HG02885 (cell line): ENCODE results near the gene SUSD4.

Source experiments
- ATAC-seq: cut with Tn5 transposase; IDR thresholded peaks from one replicate; pipeline ENCODE4 v1.9.1; 2021; ENCODE audit warnings: mild to moderate bottlenecking; ENCODE audit not compliant: unreplicated experiment, poor library complexity

The SUSD4 gene

DNA sequence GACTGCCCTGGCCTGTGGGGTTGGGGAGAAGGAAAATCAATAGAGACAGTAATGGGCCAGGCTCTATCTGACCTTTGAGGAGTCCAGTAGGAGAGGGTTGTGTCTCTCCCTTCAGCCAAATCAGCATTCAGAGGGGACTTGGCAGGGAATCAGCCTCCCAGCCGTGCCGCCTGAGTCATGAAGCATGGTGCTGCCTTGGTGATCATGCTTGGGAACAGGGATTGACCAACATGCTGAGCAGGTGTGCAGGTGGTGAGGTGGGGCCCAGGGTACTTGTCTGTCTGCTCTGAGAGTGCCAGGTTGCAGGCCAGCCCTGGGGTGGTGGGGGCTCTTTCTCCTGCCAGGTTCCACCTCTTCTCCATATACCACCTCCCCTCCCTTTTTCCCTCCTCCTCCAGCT is 162.0 kb downstream of the SUSD4 start:
- no peak for ATAC-seq

DNA sequence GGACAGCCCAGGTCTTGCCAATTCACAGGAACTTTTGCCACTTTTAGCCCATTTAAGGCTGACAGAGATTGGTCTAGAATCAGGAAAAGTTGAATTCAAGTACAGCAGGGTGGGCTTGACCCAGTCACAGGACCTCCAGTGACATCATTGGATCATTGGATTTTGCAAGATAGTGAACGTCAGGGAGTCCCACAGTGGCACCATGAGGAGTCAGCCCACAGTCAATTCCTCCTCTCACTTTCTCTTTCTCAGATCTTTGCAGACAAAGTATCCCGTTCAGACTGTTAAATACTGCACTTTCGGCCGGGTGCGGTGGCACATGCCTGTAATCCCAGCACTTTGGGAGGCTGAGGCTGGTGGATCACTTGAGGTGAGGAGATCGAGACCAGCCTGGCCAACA is 163.1 kb downstream of the SUSD4 start:
- no peak for ATAC-seq

DNA sequence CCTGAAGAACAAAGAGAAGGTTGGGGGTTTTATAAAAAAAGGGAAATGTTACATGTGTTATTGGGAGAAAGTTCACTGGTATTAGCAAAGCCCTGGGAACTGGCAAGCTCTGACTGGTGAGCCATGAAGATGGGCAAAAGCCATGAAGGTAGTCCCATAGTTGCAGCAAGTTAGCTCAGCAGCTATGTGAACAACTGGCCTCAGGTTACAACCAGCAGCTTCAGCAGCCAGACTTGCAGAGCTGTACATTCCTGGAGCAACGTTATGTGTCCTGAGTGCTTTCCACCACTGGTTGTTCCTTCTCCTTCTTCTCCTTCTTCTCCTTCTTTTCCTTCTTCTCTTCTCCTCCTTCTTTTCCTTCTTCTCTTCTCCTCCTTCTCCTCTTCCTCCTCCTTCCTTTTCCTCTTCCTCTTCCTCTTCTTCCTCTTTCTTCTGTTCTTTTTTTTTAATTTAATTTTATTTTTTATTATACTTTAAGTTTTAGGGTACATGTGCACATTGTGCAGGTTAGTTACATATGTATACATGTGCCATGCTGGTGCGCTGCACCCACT is 164.8 kb downstream of the SUSD4 start:
- no peak for ATAC-seq

DNA sequence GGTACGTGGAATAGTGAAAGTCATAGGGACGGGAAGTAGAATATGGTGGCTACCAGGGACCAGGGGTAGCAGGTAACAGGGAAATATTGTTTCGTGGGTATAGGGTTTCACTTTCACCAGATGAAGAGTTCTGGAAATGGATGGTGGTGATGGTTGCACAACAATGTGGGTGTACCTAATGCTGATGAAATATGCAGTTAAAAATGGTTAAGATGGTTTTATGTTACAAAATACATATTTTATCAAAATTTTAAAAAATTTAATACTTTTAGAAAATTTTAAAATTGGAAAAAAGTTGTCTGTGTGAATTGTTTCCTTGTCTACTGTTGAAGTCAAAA is 165.4 kb downstream of the SUSD4 start:
- ATAC-seq, result no peak

DNA sequence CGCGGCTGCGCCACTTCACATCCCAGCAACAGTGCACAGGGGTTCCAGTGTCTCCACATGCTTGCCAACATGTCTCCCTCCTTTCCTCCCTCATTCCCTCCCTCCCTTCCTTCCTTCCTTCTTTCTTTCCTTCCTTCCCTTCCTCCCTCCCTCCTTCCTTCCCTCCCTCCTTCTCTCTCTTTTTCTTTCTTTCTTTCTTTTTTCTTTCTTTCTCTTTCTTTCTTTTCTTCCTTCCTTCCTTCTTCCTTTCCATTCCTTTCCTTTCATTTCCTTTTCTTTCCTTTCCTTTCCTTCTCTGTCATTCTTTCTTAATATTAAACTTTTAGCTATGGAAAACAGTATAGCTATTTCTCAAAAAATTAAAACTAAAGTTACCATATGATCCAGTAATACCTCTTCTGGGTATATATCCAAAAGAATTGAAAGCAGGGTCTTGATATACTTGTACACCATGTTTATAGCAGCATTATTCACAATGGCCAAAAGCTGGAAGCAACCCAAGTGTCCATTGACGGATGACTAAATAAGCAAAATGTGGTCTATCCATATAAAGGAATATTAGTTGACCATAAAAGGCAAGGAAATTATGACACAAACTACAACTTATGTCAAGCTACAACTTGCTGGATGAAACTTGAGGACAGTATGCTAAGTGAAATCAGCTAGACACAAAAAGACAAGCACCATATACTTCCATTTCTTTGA is 165.9 kb downstream of the SUSD4 start:
- no peak for ATAC-seq

DNA sequence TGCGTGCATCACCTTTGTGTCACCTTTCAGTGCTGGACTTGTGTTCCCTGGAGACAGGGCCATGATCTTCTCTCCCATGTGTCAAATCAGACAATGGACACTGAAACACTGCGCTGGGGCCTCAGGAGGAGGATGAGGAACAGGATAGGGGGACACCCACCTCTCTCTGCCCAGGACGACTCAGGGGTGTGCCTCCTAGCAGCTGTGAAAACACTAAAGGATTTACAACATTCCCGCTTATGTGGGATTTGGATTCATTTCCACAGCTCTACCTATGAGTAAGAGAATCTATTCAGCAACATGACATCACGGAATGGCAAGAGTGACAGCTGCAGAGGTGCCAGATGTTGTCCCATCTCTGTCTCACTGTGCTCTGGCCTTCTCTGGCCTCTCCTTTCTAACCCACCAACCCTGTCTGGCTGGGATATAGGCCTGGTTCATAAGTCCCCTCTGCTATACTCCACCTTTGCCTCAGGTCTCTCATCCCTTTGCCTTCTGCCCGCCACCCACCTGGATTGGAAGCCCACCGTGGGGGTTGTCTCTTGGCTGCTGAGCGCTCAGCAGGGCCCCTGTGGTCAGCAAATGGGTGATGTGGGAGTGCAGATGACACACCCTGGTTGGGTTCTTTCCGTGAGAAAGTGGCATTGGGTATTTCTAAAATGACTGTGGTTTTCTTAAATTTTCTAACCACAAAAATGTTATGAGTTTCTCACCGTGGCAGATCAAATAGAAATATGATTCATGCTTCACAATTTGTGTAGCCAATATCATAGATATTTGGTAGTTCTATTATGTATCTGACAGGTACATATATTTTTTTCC is 173.9 kb downstream of the SUSD4 start:
- no peak for ATAC-seq

DNA sequence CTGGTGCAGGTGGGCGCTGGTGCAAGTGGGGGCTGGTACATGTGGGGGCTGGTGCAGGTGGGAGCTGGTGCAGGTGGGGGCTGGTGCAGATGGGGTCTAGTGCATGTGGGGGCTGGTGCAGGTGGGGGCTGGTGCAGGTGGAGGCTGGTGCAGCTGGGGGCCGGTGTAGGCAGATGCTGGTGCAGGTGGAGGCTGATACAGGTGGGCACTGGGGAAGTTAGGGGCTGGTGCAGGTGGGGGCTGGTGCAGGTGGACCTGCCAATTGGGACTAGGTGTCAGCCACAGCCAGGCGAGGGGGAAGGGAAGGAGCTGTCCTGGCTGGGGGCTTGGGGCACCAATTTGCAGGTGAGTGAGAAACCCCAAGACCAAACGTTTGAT is 174.5 kb downstream of the SUSD4 start:
- no peak for ATAC-seq

DNA sequence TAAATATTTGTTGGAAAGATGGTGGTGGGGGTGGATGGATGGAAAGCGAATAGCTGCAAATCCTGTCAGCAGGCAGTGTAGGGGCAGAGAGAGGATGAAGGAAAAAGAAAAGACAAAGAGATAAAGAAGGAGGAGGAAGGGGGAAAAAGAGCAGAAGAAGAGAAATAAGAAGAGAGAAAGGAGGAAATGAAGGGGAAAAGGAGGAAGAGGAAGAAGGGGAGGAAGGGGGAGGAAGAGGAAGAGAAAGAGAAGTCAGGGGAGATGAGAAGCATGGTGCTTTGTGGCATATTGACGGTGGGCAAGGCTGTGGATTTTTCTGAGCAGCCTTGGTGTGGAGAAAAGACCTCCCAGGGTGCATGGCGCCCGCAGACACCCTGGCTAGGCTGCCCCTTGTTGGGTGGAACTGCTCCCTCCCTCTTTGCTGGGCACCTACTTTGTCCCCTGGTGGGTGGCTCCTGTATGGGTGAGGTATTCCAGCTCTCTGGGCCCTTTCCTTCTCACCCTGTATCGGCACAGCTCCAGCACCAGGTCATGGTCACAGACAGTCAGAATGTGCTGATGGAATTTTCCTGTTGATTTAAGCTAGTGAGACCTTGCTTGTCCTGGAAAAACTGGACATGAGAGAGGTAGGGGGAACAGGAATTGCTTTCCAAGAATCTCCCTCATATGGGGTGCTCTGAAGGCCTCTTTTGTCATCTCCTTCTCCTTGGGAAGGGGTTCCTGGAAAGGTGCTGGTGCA is 175.2 kb downstream of the SUSD4 start:
- ATAC-seq, result no peak

DNA sequence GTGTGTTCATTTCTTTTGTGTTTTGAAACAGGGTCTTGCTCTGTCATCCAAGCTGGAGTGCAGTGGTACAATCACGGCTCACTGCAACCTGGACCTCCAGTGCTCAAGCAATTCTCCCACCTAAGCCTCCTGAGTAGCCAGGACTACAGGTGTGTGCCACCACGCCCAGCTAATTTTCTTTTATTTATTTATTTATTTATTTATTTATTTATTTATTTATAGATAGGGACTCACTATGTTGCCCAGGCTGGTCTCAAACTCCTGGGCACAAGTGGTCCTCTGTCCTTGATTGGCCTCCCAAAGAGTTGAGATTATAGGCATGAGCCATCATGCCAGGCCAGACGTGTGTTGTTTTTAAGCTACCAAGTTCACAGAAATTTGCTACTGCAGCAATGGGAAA is 177.2 kb downstream of the SUSD4 start:
- ATAC-seq, result no peak

DNA sequence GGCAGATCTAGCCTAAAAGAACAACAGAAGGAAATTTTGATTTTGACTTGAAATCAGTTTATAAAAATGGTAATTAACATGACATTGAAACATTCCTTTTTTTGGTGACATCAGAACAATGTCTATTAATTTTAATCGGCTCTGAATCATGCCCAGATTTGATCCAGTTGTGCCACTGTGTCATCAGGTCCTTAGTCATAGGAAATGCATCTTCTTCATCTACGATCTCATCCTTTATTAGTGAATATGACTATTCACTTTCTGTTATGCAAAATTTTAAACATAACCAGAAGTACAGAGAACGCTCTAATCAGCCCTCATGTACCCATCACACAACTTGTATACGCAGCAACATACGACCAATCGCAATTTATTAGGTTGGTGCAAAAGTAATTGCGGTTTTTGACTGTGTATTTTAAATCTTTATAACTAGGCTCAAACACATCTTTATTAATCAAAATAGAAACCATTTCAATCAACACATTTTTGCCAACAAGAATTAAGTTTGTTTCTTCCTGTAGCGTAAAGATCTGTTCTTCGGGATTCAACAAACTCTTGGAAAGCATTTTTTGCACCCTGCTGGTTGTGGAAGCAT is 180.6 kb downstream of the SUSD4 start:
- ATAC-seq, result no peak

DNA sequence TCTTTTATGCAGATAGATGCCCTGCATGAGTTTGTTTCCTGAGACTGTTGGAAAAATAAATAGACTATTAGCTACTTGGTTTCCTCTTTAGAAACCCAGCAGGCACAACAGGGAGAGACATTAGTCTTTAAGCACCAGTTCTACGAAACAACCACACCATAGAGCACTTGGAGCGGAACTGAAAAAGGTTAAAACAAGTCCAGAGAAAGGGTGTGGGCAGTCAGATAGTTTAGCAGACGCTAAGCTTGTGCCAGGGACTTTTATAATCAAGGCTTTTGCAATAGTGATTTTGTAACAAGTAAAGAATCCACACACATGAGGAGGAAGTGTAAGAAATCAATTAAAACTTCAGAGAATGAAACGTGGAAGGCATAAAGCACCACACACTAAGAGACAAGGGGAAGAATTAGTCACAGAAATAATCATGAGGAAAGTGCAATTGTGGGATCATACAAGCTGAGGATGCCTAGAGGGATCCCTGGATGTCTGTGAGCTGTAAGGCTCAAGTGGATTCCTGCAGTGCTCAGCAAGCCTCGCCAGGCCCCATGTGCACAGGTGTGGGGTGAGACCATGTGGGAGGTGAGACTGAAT is 183.2 kb downstream of the SUSD4 start:
- ATAC-seq, result no peak

DNA sequence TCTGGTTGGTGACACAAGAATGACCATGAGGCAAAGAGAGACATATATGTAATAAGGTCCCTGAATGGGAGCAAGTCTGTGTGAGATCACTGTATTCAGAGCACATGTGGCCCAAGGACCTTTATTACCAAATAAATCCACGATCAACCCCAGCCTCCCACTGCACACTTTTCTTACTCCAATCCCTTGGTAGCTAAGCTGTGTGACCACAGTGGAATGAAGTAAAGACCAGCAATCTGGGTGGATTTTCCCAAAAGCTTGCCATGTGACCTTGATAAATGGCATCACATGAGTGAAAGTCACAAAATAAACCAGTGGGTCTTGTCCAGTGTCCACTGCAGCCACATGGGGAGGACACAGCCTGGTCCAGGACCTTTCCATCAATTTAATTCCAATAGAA is 184.2 kb downstream of the SUSD4 start:
- ATAC-seq, result no peak

DNA sequence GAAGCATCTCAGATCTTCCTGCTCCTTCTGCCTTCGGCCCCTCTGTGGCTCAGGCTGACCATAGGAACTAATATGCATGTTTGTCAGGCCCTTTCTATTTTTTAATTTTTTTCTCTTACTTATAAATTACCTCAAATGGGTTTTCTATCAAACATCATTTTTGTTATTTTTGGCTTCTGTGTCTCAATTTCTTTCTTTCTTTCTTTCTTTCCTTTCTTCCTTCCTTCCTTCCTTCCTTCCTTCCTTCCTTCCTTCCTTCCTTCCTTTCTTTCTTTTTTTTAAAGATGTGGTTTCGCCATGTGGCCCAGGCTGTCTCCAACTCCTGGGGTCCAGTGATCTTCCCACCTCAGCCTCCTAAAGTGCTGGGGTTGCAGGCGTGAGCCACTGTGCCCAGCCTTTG is 184.7 kb downstream of the SUSD4 start:
- no peak for ATAC-seq

DNA sequence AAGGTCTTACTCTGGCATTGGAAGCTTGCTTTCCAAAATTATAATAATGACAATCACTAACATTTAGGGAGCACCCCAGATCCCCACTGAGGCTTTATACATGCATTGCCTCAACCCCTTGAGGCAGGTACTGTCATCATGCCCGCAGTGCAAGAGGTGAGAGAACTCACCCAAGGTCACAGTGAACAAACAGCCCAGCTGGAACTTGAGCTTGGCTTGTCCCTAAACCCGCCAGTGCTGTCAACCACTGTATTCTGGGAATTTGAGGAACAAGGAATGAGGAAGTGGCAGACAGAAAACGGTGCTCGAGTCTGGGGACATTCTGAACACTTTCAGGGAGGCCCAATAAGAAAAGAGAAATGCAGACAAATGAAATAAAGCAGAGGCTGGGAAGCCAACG is 186.3 kb downstream of the SUSD4 start:
- no peak for ATAC-seq

DNA sequence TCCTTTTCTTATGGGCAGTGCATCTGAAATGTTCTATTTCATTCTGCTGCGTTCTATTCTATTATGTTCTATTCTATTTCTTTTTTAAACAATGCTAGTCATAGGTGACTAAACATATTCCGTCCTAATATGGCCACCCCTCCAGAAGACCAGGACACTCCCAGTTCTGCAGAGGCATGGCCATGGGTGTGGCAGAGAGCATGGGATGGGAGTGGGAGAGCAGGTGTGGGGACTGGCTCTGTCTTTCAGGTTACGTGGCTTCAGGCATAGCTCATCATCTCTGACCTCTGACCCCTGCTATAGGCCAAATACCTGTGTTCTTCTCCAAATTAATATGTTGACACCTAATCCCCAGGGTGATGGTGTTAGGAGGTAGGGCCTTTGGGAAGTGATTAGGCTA is 187.5 kb downstream of the SUSD4 start:
- ATAC-seq, result no peak

DNA sequence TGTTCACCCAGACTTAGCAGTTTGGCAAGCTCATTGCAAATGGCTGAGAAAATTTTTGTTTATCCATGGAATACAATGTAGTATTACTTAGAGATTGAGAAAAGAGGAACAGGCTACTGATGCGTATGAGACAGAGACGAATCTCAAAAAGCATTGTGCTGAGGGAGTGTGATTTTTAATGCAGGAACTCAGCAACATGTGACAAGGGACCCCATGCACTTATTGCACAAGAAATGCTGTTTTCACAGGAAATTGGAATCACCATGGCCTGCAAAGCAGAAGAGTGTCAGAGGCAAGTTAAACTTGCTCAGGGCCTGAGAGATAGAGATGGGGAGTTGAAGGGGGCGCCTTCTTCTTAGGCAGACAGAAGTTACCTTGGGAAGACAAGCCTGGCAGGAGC is 188.3 kb downstream of the SUSD4 start:
- ATAC-seq, result no peak

DNA sequence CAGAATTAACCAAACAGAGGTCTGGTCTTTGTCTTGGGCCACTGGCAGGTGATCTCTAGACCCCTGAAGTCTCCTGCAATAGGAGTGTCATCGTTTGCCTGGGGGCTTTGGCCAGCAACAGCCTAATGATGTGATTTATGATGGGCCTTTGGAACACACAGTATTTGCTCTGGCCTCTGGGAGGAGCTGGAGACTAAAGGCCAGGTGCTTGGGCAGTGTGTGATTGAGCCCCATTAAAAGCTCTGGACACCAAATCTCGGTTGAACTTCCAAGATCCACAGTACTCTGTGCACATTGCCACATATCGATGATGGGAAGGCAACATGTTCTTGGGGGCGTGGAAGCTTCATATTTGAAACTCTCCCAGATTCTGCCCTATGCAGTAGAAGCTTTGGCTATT is 188.9 kb downstream of the SUSD4 start:
- ATAC-seq, result no peak
